Large intestine (tissue), 1 donor: ENCODE results near the gene LRRC46. TPM values are rescaled to one million over a fixed set of nuclear protein-coding genes. Genes with fewer than 3 reads are reported as not detected.

Source experiments
- polyA plus RNA-seq: library from polyadenylated mRNA; unstranded; fragments of 120-200 nt; gene quantifications from one replicate; pipeline ENCODE4 v1.2.1, GENCODE V29; 2013

Gene LRRC46
- polyA plus RNA-seq, 1 donor = 1.5 TPM

Other genes with a start within 250 kb of the LRRC46 start
- 164 TPM for gene KPNB1, start 181.8 kb upstream of the LRRC46 start, polyA plus RNA-seq
- gene TBKBP1, start 137.5 kb upstream of the LRRC46 start, polyA plus RNA-seq = 11.5 TPM
- gene TBX21, start 98.4 kb upstream of the LRRC46 start, polyA plus RNA-seq = 0.28 TPM
- 19.9 TPM for gene OSBPL7, start 9.9 kb upstream of the LRRC46 start, polyA plus RNA-seq
- gene MRPL10, start 129 bp upstream of the LRRC46 start, polyA plus RNA-seq = 48.4 TPM
- 109 TPM for gene SCRN2, start 9.6 kb downstream of the LRRC46 start, polyA plus RNA-seq
- gene SP6, start 19.5 kb downstream of the LRRC46 start, polyA plus RNA-seq = 1.4 TPM
- gene SP2, start 64.6 kb downstream of the LRRC46 start, polyA plus RNA-seq = 17.9 TPM
- 38.7 TPM for gene PNPO, start 109.9 kb downstream of the LRRC46 start, polyA plus RNA-seq
- 133 TPM for gene PRR15L, start 126.2 kb downstream of the LRRC46 start, polyA plus RNA-seq
- gene CDK5RAP3, start 139.4 kb downstream of the LRRC46 start, polyA plus RNA-seq = 200 TPM
- gene COPZ2, start 206.1 kb downstream of the LRRC46 start, polyA plus RNA-seq = 13.2 TPM
- gene NFE2L1, start 216.7 kb downstream of the LRRC46 start, polyA plus RNA-seq = 78.8 TPM